GM15510 (cell line): Measurements from ENCODE around the gene YTHDF2.

ENCODE experiments used
- POLR2A ChIP-seq: IDR thresholded peaks from 3 replicates; pipeline ENCODE4 v1.6.1; 2011; ENCODE audit warnings: borderline replicate concordance; ENCODE audit not compliant: insufficient read length; ENCODE audit errors: extremely low read depth

The YTHDF2 gene

GRCh38 chr1:28758420-28758819 is 21.7 kb downstream of the YTHDF2 start:
- TF ChIP-seq POLR2A: no peak

- no peak for TF ChIP-seq POLR2A
These were observed 22.5 kb downstream of the YTHDF2 start for GRCh38 chr1:28759257-28759656.

- TF ChIP-seq POLR2A: no peak
These were observed 24.4 kb downstream of the YTHDF2 start for GRCh38 chr1:28761189-28761588.

GRCh38 chr1:28766532-28767183 is 29.9 kb downstream of the YTHDF2 start:
- no peak for TF ChIP-seq POLR2A

GRCh38 chr1:28770601-28771165 is 33.9 kb downstream of the YTHDF2 start:
- TF ChIP-seq POLR2A: no peak

- TF ChIP-seq POLR2A: no peak
These were observed 36.4 kb downstream of the YTHDF2 start for GRCh38 chr1:28773105-28773504.

GRCh38 chr1:28775121-28775942 is 38.6 kb downstream of the YTHDF2 start:
- peak; percentile 12 for TF ChIP-seq POLR2A

- no peak for TF ChIP-seq POLR2A
These were observed 39.6 kb downstream of the YTHDF2 start for GRCh38 chr1:28776341-28776740.

- no peak for TF ChIP-seq POLR2A
These were observed 41.3 kb downstream of the YTHDF2 start for GRCh38 chr1:28778021-28778420.

- TF ChIP-seq POLR2A: no peak
These were observed 43.1 kb downstream of the YTHDF2 start for GRCh38 chr1:28779751-28780408.

GRCh38 chr1:28781305-28781704 is 44.6 kb downstream of the YTHDF2 start:
- TF ChIP-seq POLR2A: no peak

- no peak for TF ChIP-seq POLR2A
These were observed 45.3 kb downstream of the YTHDF2 start for GRCh38 chr1:28782011-28782410.

GRCh38 chr1:28783363-28783762 is 46.6 kb downstream of the YTHDF2 start:
- no peak for TF ChIP-seq POLR2A

GRCh38 chr1:28789412-28789811 is 52.7 kb downstream of the YTHDF2 start:
- TF ChIP-seq POLR2A: no peak

- TF ChIP-seq POLR2A: no peak
These were observed 53.1 kb downstream of the YTHDF2 start for GRCh38 chr1:28789816-28790215.
